Karpas-422 (cell line): ENCODE data around the gene HOMER2. TPM values are rescaled to one million over a fixed set of nuclear protein-coding genes. Genes with fewer than 3 reads are reported as not detected.
"Not testable (repeated sequence)": the region's sequence is repeated elsewhere in the genome, so short reads cannot be mapped to it uniquely, and the experiment has no call there.

Experiments
- DNase-seq: peaks from one replicate; pipeline ENCODE4 v3.0.0-alpha.2; 2015
- H2AFZ ChIP-seq: fragments of 200-600 bp; sonication (generic); 2 replicates; pipeline ENCODE4 v1.6.1; 2014; ENCODE audit warnings: antibody characterized with exemption, low read length, mixed read lengths
- H3K27ac ChIP-seq: fragments of 200-600 bp; sonication (generic); 2 replicates; pipeline ENCODE4 v1.5.1; 2014; ENCODE audit warnings: mild to moderate bottlenecking, low read length, moderate library complexity
- H3K27me3 ChIP-seq: fragments of 200-600 bp; sonication (generic); 2 replicates; pipeline ENCODE4 v1.6.1; 2014; ENCODE audit warnings: low read length, mixed read lengths
- H3K36me3 ChIP-seq: fragments of 200-600 bp; sonication (generic); 2 replicates; pipeline ENCODE4 v1.6.1; 2014; ENCODE audit warnings: low read length, mixed read lengths; ENCODE audit not compliant: insufficient read depth
- H3K4me1 ChIP-seq: fragments of 200-600 bp; sonication (generic); 2 replicates; pipeline ENCODE4 v1.6.1; 2014; ENCODE audit warnings: mild to moderate bottlenecking, low read length, mixed read lengths
- H3K4me2 ChIP-seq: fragments of 200-600 bp; sonication (generic); 2 replicates; pipeline ENCODE4 v1.6.1; 2014; ENCODE audit warnings: low read length, low read depth, mild to moderate bottlenecking; ENCODE audit not compliant: poor library complexity, severe bottlenecking
- H3K4me3 ChIP-seq: fragments of 200-600 bp; sonication (generic); 2 replicates; pipeline ENCODE4 v1.5.1; 2014; ENCODE audit warnings: mild to moderate bottlenecking, antibody characterized with exemption, low read length, mixed read lengths
- H3K79me2 ChIP-seq: fragments of 200-600 bp; sonication (generic); 2 replicates; pipeline ENCODE4 v1.6.1; 2014; ENCODE audit warnings: mild to moderate bottlenecking, low read length, mixed read lengths
- H3K9ac ChIP-seq: fragments of 200-600 bp; sonication (generic); 2 replicates; pipeline ENCODE4 v1.6.0; 2014; ENCODE audit warnings: low read length
- H3K9me2 ChIP-seq: fragments of 200-600 bp; sonication (generic), shearing (Covaris generic); replicated peaks from 2 replicates; pipeline ENCODE4 v1.6.0; 2014; ENCODE audit warnings: mild to moderate bottlenecking, low read length, moderate library complexity; ENCODE audit not compliant: insufficient read depth
- H3K9me3 ChIP-seq: fragments of 300-700, 200-600 bp; sonication (generic); 2 replicates; pipeline ENCODE4 v1.6.1; 2014; ENCODE audit warnings: low read length, mixed read lengths
- H4K20me1 ChIP-seq: fragments of 200-600 bp; sonication (generic); 2 replicates; pipeline ENCODE4 v1.6.1; 2014; ENCODE audit warnings: mild to moderate bottlenecking, antibody characterized with exemption, low read length, low read depth; ENCODE audit not compliant: insufficient read depth
- total RNA-seq: library from RNA; depleted of rRNA; stranded (reverse); fragments of >200 nt; shearing (Covaris generic); gene quantifications from 2 replicates; pipeline ENCODE4 v1.2.3, GENCODE V29; 2014; ENCODE audit warnings: low replicate concordance

The HOMER2 gene
- total RNA-seq, 1 experiment from 2014 or later: 30.4 TPM

DNA sequence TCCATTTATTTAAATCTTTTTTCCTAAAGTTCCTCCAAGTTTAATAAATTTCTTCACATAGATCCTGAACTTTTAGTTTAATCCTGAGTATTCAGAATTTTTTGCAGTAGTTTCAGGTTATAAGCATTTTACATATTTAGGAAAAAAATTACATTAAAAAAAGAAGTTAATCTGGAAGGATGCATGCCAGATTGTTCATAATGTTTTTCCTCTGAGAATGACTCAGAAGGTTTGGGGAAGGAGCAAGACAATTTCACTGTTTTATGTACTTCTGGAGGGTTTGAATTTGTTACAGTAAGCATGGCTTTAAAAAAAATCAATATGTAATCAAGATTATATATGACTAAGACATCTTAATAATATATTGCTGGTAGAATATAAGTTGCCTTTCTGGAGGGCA is 130.7 kb downstream of the HOMER2 start:
- H3K4me3 ChIP-seq, H3K9me3 ChIP-seq, H3K4me2 ChIP-seq, H3K79me2 ChIP-seq, H3K9ac ChIP-seq, H3K27me3 ChIP-seq, H3K27ac ChIP-seq, H4K20me1 ChIP-seq, H3K9me2 ChIP-seq, H2AFZ ChIP-seq, H3K4me1 ChIP-seq, DNase-seq: not testable (repeated sequence)
- H3K36me3 ChIP-seq: peaks cover 56% of the 10 kb centered on the region

DNA sequence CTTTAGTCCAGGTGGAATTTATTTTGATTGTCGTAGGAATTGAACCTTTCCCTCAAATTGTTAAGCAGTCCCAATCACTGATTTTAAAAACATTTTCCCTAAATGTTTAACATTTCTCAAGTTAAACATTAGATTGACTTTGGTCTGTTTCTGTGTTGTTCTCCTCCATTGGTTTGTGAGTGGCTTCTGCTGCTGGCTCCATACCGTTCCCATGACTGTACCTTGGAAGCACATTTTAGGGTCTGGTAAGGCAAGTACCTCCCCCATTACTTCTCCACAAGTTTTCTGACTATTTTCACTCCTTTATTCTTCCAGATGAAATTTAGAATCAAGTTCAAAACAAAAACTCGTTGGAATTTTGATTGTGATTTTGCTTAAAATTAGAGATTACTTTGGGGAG is 131.1 kb downstream of the HOMER2 start:
- not testable (repeated sequence) for H3K9me3 ChIP-seq, H3K4me3 ChIP-seq, H3K9ac ChIP-seq, H3K9me2 ChIP-seq, H4K20me1 ChIP-seq, H3K4me2 ChIP-seq, H3K27ac ChIP-seq, DNase-seq, H2AFZ ChIP-seq, H3K27me3 ChIP-seq, H3K4me1 ChIP-seq
- H3K79me2 ChIP-seq: peaks cover 14% of the 10 kb centered on the region; the same call in 1 of the 2 replicates
- H3K36me3 ChIP-seq: peaks cover 56% of the 10 kb centered on the region

DNA sequence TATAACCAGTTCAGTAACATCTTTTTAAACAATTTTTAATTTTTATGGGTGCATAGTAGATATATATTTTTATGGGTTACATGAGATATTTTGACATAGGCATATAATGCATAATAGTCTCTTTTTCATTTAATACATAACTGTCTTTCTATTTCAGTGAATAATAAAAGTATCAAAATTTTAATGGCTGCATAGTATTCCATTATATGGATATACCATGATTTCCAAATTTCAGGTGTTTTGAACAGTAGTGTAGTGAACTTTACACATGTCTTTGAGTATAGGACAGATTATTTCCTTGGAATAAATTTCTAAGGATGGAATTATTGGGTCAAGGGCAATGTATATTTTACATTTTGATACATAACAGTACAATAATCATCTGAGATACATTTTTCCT is 132.4 kb downstream of the HOMER2 start:
- DNase-seq: no peak
- no peak overlapping the region for H2AFZ ChIP-seq
- H3K4me3 ChIP-seq: no peak overlapping the region
- H3K9me2 ChIP-seq: no peaks in the 10 kb centered on the region
- H3K36me3 ChIP-seq: peaks cover 58% of the 10 kb centered on the region
- peaks cover 27% of the 10 kb centered on the region for H3K79me2 ChIP-seq
- no peaks in the 10 kb centered on the region for H4K20me1 ChIP-seq
- no peak overlapping the region for H3K9ac ChIP-seq
- no peak overlapping the region for H3K4me2 ChIP-seq
- H3K27ac ChIP-seq: no peak overlapping the region
- H3K9me3 ChIP-seq: no peaks in the 10 kb centered on the region
- H3K27me3 ChIP-seq: no peaks in the 10 kb centered on the region
- H3K4me1 ChIP-seq: no peaks in the 10 kb centered on the region

DNA sequence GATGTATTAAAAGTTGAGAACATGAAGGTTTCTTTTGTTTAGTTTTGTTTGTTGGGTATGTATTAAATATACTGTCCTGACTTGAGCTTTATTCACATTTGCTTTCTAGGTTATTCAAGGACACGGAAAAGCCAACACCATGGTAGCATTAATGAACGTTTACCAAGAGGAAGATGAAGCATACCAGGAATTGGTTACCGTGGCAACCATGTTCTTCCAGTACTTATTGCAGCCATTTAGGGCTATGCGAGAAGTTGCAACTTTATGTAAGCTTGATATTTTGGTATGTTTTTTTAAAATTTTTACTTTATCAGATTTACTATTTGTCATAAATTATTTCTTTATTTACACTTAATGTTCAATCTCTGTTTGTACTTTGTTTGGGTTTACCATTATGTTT is 139.5 kb downstream of the HOMER2 start:
- peaks cover 47% of the 10 kb centered on the region for H3K36me3 ChIP-seq
- H3K9me2 ChIP-seq: no peaks in the 10 kb centered on the region
- H2AFZ ChIP-seq: no peak overlapping the region
- H3K9ac ChIP-seq: no peak overlapping the region
- peaks cover 23% of the 10 kb centered on the region for H3K4me1 ChIP-seq
- no peak overlapping the region for H3K4me2 ChIP-seq
- DNase-seq: peak; percentile 39
- no peak overlapping the region for H3K27ac ChIP-seq
- no peaks in the 10 kb centered on the region for H3K27me3 ChIP-seq
- no peaks in the 10 kb centered on the region for H3K9me3 ChIP-seq
- peaks cover 67% of the 10 kb centered on the region for H3K79me2 ChIP-seq
- H3K4me3 ChIP-seq: no peak overlapping the region
- peaks cover 16% of the 10 kb centered on the region for H4K20me1 ChIP-seq

DNA sequence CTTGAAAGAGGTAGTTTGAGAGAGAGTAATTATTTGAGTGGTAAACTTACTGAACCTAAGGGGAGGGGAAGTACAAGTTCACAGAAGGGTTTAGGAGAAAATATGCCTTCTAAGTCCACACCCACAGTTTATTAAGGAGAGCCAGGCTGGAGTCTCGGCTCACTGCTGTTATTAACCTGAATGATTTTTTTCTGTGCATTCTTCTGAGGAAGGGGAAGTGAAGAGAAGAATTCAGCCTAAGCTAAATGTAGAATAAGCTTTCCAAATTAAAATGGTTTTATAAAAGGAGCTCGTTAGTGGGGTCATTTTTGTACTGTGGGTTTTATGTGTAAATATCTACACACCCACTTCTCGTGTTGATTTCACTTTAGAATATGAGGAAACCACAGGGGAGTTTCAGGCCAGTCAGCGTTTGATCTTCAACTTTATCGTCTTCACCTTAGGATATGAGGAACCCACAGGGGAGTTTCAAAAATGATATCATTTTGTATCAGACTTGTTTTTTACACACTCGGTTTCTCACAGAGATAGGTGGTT is 141.6 kb downstream of the HOMER2 start:
- H3K79me2 ChIP-seq: peaks cover 54% of the 10 kb centered on the region
- peaks cover 43% of the 10 kb centered on the region for H3K4me1 ChIP-seq
- H2AFZ ChIP-seq: no peak overlapping the region
- H4K20me1 ChIP-seq: peaks cover 16% of the 10 kb centered on the region
- peak; percentile 60 for DNase-seq
- no peaks in the 10 kb centered on the region for H3K9me3 ChIP-seq
- peaks cover 28% of the 10 kb centered on the region for H3K36me3 ChIP-seq
- peak overlapping the region; percentile 86 for H3K27ac ChIP-seq
- H3K4me2 ChIP-seq: peak overlapping the region; percentile 87
- no peaks in the 10 kb centered on the region for H3K27me3 ChIP-seq
- peak overlapping the region; percentile 76 for H3K4me3 ChIP-seq
- H3K9ac ChIP-seq: peak overlapping the region; percentile 89
- no peaks in the 10 kb centered on the region for H3K9me2 ChIP-seq

DNA sequence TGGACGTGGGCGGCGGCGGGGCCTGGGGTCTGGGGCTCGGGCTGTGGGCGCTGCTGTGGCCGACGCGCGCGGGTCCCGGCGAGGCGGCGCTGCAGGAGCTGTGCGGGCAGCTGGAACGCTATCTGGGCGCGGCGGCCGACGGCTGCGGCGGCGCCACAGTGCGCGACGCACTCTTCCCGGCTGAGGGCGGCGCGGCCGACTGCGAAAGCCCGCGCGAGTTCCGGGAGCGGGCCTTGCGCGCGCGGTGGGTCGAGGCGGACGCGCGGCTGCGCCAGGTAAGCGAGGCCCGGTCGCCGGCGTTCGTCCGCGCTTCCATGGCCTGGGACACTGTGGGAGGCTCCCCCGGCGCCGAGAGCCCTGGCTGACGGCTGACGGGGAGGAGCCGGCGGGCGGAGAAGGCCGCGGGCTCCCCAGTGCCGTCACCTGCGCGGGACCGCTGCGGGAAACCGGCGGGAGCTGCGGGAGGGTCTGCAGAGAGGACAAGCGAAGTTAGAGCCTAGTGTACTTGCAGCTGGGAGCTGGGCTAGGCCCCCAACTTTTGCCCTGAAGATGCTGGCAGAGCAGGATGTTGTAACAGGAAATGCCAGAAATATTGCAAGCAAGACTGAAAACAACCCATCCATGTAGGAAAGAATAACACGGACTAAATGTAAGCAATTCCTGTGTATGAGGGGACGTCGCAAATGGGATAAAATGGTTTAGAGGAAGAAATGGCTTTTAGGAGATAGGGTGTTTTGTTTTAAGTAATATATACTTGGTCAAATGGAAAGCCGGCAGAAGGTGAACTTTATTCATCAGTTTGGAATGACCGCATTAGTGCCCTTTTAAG is 142.2 kb downstream of the HOMER2 start:
- no peaks in the 10 kb centered on the region for H3K9me3 ChIP-seq
- peaks cover 16% of the 10 kb centered on the region for H4K20me1 ChIP-seq
- DNase-seq: peak; percentile 83
- H3K9ac ChIP-seq: peak overlapping the region; percentile 89
- peak overlapping the region; percentile 86 for H3K27ac ChIP-seq
- peaks cover 50% of the 10 kb centered on the region for H3K4me1 ChIP-seq
- H3K79me2 ChIP-seq: peaks cover 47% of the 10 kb centered on the region
- H3K4me3 ChIP-seq: peak overlapping the region; percentile 76
- peaks cover 23% of the 10 kb centered on the region for H3K36me3 ChIP-seq
- H3K9me2 ChIP-seq: no peaks in the 10 kb centered on the region
- H3K27me3 ChIP-seq: no peaks in the 10 kb centered on the region
- peak overlapping the region; percentile 87 for H3K4me2 ChIP-seq
- H2AFZ ChIP-seq: peak overlapping the region; percentile 28; the same call in 1 of the 2 replicates

DNA sequence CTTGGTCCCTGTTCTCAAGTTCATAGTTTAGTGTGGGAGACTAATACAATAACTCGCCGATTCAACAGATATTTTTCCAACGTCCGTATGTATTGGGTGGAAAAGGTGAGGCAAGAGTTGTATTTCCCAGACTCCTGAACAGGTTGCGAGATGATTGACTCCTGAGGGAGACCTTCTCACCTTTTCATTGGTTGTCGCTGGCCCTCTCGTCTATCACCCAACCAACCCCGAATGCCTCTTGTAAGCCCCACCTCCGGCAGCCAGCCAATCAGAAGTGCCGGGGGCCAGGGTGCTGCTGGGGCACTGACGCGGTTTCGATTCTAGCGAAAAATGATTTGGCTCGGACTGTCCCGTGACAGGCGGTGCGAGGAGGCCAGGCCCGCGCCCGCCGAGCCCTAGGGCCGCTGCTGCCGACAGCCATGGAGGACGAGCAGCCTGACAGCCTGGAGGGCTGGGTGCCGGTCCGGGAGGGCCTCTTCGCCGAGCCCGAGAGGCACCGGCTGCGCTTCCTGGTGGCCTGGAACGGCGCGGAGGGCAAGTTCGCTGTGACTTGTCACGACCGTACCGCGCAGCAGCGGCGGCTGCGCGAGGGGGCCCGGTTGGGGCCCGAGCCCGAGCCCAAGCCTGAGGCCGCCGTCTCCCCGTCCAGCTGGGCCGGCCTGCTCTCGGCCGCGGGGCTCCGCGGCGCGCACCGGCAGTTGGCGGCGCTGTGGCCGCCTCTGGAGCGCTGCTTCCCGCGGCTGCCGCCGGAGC is 143.0 kb downstream of the HOMER2 start, which contains the start of gene WHAMM:
WHAMM (plus strand) TSS at position 321 of the 753 bp plus-strand sequence; CDS start at position 420, 99 bp downstream.
- peaks cover 20% of the 10 kb centered on the region for H3K36me3 ChIP-seq
- peaks cover 58% of the 10 kb centered on the region for H3K4me1 ChIP-seq
- DNase-seq: peak; percentile 99
- no peaks in the 10 kb centered on the region for H3K27me3 ChIP-seq
- peak within 1 kb of the TSS; percentile 86 for H2AFZ ChIP-seq
- peaks cover 44% of the 10 kb centered on the region for H3K79me2 ChIP-seq
- peak within 1 kb of the TSS; percentile 76 for H3K4me3 ChIP-seq
- H3K9ac ChIP-seq: peak within 1 kb of the TSS; percentile 89
- H4K20me1 ChIP-seq: peaks cover 16% of the 10 kb centered on the region
- peak within 1 kb of the TSS; percentile 87 for H3K4me2 ChIP-seq
- no peaks in the 10 kb centered on the region for H3K9me2 ChIP-seq
- H3K9me3 ChIP-seq: no peaks in the 10 kb centered on the region
- peak within 1 kb of the TSS; percentile 91 for H3K27ac ChIP-seq

DNA sequence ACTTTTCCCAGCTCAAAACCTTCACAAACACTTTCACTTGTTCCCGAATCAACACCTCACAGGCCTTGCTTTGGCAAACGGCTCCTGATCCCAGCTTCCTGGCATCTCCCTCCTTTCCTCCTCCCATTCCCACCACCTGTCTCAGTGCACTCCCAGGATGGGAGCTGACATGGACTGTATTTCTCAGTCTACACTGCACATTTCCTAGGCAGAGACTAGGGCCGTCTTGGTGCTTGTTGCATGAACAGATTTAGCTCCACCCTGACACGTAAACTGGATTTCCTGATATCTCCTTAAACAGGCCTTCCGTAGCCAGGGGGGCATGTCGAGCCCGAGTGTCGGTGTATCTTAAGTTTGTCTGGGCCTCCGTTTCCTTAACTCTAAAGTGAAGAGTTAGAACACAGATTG is 143.9 kb downstream of the HOMER2 start:
- Histone ChIP-seq H3K9me3 (no peaks in the 10 kb centered on the region), H3K27ac (peak overlapping the region; percentile 91), H3K9me2 (no peaks in the 10 kb centered on the region), H3K4me3 (peak overlapping the region; percentile 76), H3K9ac (peak overlapping the region; percentile 65), H2AFZ (peak overlapping the region; percentile 86), H3K79me2 (peaks cover 37% of the 10 kb centered on the region), H3K4me1 (peaks cover 60% of the 10 kb centered on the region), H4K20me1 (peaks cover 16% of the 10 kb centered on the region), H3K4me2 (peak overlapping the region; percentile 87), H3K36me3 (peaks cover 13% of the 10 kb centered on the region), H3K27me3 (no peaks in the 10 kb centered on the region)
- DNase-seq: peak; percentile 71
